HepG2 (cell line): ENCODE results near the gene ETFA. TPM values are rescaled to one million over a fixed set of nuclear protein-coding genes. Genes with fewer than 3 reads are reported as not detected.

Experiments used
- NONO ChIP-seq, 2 experiments: fragments of 450-650 bp in 1 of 2; sonication (generic) in 1 of 2; formaldehyde crosslinking in 1 of 2; IDR thresholded peaks in 1 of 2; conservative IDR thresholded peaks in 1 of 2; 2 replicates each; pipeline versions ENCODE4 v1.6.1 to v1.8.0; 2017 to 2022; ENCODE audit warnings: mild to moderate bottlenecking in 1 of 2, missing genetic modification reagents in 1 of 2, moderate library complexity in 1 of 2
- NR2F1 ChIP-seq, 2 experiments: fragments of 450-650 bp in 1 of 2; formaldehyde crosslinking in 1 of 2; IDR thresholded peaks; 2 replicates each; pipeline versions ENCODE4 v1.5.0 to v1.6.1; 2016 to 2020; ENCODE audit warnings: mild to moderate bottlenecking in 1 of 2, missing compliant biosample characterization in 1 of 2, missing genetic modification reagents in 1 of 2, moderate library complexity in 1 of 2
- SMAD9 ChIP-seq: sonication (generic); formaldehyde crosslinking; IDR thresholded peaks from 2 replicates; pipeline ENCODE4 v1.5.1; 2020; ENCODE audit warnings: mild to moderate bottlenecking, missing genetic modification reagents
- YEATS4 ChIP-seq: sonication (generic); formaldehyde crosslinking; IDR thresholded peaks from 2 replicates; pipeline ENCODE4 v1.4.0; 2020; ENCODE audit warnings: missing genetic modification reagents, borderline replicate concordance
- ZNF20 ChIP-seq: sonication (generic); formaldehyde crosslinking; IDR thresholded peaks from 2 replicates; pipeline ENCODE4 v1.4.0; 2020; ENCODE audit warnings: mild to moderate bottlenecking, moderate library complexity, missing genetic modification reagents
- ZNF253 ChIP-seq: sonication (generic); formaldehyde crosslinking; IDR thresholded peaks from 2 replicates; pipeline ENCODE4 v1.8.0; 2022; ENCODE audit warnings: mild to moderate bottlenecking, missing genetic modification reagents, borderline replicate concordance
- ZNF446 ChIP-seq: sonication (generic); formaldehyde crosslinking; IDR thresholded peaks from 2 replicates; pipeline ENCODE4 v1.5.0; 2020; ENCODE audit warnings: mild to moderate bottlenecking, missing genetic modification reagents
- ZNF879 ChIP-seq: sonication (generic); formaldehyde crosslinking; IDR thresholded peaks from 2 replicates; pipeline ENCODE4 v1.8.1; 2023; ENCODE audit warnings: missing genetic modification reagents
- ZNF891 ChIP-seq: sonication (generic); formaldehyde crosslinking; IDR thresholded peaks from 2 replicates; pipeline ENCODE4 v1.5.0; 2020; ENCODE audit warnings: mild to moderate bottlenecking, missing genetic modification reagents
- ZSCAN29 ChIP-seq: sonication (generic); formaldehyde crosslinking; conservative IDR thresholded peaks from 2 replicates; pipeline ENCODE4 v1.4.0; 2020; ENCODE audit warnings: mild to moderate bottlenecking, missing genetic modification reagents
- polyA plus RNA-seq, 8 experiments: library from polyadenylated mRNA; depleted of rRNA in 3 of 8; stranded (reverse) in 7 of 8; unstranded in 1 of 8; fragments of >200 nt; fragmentation: Illumina TruSeq in 4 of 8; extraction: Trizol in 4 of 8; gene quantifications; 2 replicates each; pipeline versions ENCODE4 v1.2.1 to v1.2.3, GENCODE V29; 2011 to 2016; ENCODE audit warnings: low read depth in 4 of 8, missing spikeins in 1 of 8, mixed read lengths in 1 of 8; ENCODE audit not compliant: insufficient read depth in 1 of 8
- total RNA-seq, 5 experiments: library from RNA; depleted of rRNA; stranded (reverse); fragments of >200 nt; fragmentation: Illumina TruSeq; extraction: Trizol; gene quantifications; 2 replicates each; pipeline ENCODE4 v1.2.3, GENCODE V29; 2016; ENCODE audit warnings: low read depth in 1 of 5
- TF ChIP-seq, protein P1 (sequence below): IDR thresholded peaks from 2 replicates; pipeline ENCODE4 v1.6.1; 2016; ENCODE audit warnings: control low read depth
- TF ChIP-seq, protein P2 (sequence below): sonication (generic); formaldehyde crosslinking; IDR thresholded peaks from 2 replicates; pipeline ENCODE4 v1.4.0; 2020; ENCODE audit warnings: missing genetic modification reagents, borderline replicate concordance
- TF ChIP-seq, protein P3 (sequence below), 2 experiments: sonication (generic) in 1 of 2; formaldehyde crosslinking in 1 of 2; IDR thresholded peaks; 2 replicates each; pipeline versions ENCODE4 v1.4.0 to v1.6.1; 2018 to 2020; ENCODE audit warnings: missing genetic modification reagents in 2 of 2, borderline replicate concordance in 1 of 2, low read depth in 1 of 2, mild to moderate bottlenecking in 1 of 2, missing biosample characterization in 1 of 2
- TF ChIP-seq, protein P4 (sequence below): sonication (generic); formaldehyde crosslinking; IDR thresholded peaks from 2 replicates; pipeline ENCODE4 v1.4.0; 2020; ENCODE audit warnings: missing genetic modification reagents
- TF ChIP-seq, protein P5 (sequence below): sonication (generic); formaldehyde crosslinking; IDR thresholded peaks from 2 replicates; pipeline ENCODE4 v1.8.0; 2022; ENCODE audit warnings: missing genetic modification reagents, mild to moderate bottlenecking, borderline replicate concordance
- TF ChIP-seq, protein P6 (sequence below): sonication (generic); formaldehyde crosslinking; IDR thresholded peaks from 2 replicates; pipeline ENCODE4 v1.8.1; 2023; ENCODE audit warnings: mild to moderate bottlenecking, inconsistent platforms, moderate library complexity, missing genetic modification reagents, borderline replicate concordance

Gene ETFA
- total and polyA plus RNA-seq, 2 of the 13 experiments (the other 11 are each of a cell fraction or from before 2014, with no cell fraction given): 291 to 396 TPM

DNA sequence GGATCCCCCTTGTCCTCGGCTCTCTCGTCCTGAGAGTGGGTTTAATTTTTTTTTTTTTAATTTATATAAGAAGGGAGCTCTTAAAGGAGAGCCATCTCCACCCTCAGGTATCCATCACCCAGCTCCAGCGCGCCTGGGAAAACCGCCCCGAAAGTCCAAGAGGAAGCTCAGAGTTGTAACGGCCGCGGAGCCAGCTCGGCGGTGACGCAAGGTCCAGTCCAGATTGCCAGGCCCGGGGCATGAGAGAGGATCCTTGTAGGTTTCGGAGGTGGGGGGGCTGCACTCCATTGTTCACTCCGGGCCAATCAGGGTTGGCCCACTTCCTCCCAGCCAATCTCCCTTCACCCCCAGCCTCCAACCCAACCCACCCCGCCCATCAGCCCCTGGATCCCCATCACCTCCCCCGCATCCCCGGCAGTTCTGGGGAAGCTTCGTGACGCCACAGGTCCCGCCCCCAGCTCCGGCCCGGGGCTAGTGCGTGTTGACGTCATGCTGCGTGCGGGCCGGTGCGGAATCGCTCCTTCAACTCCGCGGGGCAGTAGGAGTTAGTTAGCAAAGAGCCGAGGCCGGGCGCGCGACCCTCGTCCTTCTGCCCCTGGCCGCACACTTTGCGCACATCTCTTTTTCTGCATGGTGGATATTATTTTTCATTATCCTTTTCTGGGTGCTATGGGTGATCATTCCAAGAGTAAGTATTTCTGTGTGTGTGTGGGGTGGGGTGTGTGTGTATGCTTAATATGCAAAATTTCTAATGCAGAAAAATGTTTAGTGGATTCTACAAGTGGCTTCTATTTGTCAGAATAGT is 25.2 kb upstream of the ETFA start, which contains the start of gene ISL2 (continued):
- no peak for TF ChIP-seq NONO (IDR thresholded peaks at IDR 0.05)
- TF ChIP-seq NONO (CRISPR knock-in tag; conservative IDR thresholded peaks at IDR 0.05): peak; percentile 72; the same call in 1 of the 2 replicates
- no peak for TF ChIP-seq ZNF253 (CRISPR knock-in tag)
- TF ChIP-seq ZNF891 (CRISPR knock-in tag): peak; percentile 80; the same call in 1 of the 2 replicates
- TF ChIP-seq ZNF879 (CRISPR knock-in tag): 0 out of 2 replicates have a peak, but pooled peaks have one; percentile 51
- TF ChIP-seq, protein P1, sequence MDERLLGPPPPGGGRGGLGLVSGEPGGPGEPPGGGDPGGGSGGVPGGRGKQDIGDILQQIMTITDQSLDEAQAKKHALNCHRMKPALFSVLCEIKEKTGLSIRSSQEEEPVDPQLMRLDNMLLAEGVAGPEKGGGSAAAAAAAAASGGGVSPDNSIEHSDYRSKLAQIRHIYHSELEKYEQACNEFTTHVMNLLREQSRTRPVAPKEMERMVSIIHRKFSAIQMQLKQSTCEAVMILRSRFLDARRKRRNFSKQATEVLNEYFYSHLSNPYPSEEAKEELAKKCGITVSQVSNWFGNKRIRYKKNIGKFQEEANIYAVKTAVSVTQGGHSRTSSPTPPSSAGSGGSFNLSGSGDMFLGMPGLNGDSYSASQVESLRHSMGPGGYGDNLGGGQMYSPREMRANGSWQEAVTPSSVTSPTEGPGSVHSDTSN (CRISPR knock-in tag): no peak
- TF ChIP-seq, protein P2, sequence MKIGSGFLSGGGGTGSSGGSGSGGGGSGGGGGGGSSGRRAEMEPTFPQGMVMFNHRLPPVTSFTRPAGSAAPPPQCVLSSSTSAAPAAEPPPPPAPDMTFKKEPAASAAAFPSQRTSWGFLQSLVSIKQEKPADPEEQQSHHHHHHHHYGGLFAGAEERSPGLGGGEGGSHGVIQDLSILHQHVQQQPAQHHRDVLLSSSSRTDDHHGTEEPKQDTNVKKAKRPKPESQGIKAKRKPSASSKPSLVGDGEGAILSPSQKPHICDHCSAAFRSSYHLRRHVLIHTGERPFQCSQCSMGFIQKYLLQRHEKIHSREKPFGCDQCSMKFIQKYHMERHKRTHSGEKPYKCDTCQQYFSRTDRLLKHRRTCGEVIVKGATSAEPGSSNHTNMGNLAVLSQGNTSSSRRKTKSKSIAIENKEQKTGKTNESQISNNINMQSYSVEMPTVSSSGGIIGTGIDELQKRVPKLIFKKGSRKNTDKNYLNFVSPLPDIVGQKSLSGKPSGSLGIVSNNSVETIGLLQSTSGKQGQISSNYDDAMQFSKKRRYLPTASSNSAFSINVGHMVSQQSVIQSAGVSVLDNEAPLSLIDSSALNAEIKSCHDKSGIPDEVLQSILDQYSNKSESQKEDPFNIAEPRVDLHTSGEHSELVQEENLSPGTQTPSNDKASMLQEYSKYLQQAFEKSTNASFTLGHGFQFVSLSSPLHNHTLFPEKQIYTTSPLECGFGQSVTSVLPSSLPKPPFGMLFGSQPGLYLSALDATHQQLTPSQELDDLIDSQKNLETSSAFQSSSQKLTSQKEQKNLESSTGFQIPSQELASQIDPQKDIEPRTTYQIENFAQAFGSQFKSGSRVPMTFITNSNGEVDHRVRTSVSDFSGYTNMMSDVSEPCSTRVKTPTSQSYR: peak; percentile 64
- TF ChIP-seq ZNF20 (CRISPR knock-in tag): no peak
- TF ChIP-seq NR2F1 (CRISPR knock-in tag; IDR thresholded peaks at IDR 0.05): no peak
- TF ChIP-seq, protein P3, sequence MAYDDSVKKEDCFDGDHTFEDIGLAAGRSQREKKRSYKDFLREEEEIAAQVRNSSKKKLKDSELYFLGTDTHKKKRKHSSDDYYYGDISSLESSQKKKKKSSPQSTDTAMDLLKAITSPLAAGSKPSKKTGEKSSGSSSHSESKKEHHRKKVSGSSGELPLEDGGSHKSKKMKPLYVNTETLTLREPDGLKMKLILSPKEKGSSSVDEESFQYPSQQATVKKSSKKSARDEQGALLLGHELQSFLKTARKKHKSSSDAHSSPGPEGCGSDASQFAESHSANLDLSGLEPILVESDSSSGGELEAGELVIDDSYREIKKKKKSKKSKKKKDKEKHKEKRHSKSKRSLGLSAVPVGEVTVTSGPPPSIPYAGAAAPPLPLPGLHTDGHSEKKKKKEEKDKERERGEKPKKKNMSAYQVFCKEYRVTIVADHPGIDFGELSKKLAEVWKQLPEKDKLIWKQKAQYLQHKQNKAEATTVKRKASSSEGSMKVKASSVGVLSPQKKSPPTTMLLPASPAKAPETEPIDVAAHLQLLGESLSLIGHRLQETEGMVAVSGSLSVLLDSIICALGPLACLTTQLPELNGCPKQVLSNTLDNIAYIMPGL (CRISPR knock-in tag; IDR thresholded peaks at IDR 0.05; ENCODE audit: borderline replicate concordance in 1 of 2, low read depth in 1 of 2): no peak; a peak in 1 of 4 replicates
- TF ChIP-seq, protein P4, sequence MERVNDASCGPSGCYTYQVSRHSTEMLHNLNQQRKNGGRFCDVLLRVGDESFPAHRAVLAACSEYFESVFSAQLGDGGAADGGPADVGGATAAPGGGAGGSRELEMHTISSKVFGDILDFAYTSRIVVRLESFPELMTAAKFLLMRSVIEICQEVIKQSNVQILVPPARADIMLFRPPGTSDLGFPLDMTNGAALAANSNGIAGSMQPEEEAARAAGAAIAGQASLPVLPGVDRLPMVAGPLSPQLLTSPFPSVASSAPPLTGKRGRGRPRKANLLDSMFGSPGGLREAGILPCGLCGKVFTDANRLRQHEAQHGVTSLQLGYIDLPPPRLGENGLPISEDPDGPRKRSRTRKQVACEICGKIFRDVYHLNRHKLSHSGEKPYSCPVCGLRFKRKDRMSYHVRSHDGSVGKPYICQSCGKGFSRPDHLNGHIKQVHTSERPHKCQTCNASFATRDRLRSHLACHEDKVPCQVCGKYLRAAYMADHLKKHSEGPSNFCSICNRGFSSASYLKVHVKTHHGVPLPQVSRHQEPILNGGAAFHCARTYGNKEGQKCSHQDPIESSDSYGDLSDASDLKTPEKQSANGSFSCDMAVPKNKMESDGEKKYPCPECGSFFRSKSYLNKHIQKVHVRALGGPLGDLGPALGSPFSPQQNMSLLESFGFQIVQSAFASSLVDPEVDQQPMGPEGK (CRISPR knock-in tag): peak; percentile 97
- TF ChIP-seq, protein P5, sequence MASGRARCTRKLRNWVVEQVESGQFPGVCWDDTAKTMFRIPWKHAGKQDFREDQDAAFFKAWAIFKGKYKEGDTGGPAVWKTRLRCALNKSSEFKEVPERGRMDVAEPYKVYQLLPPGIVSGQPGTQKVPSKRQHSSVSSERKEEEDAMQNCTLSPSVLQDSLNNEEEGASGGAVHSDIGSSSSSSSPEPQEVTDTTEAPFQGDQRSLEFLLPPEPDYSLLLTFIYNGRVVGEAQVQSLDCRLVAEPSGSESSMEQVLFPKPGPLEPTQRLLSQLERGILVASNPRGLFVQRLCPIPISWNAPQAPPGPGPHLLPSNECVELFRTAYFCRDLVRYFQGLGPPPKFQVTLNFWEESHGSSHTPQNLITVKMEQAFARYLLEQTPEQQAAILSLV (CRISPR knock-in tag): peak; percentile 80; the same call in 1 of the 2 replicates
- TF ChIP-seq SMAD9: no peak
- no peak for TF ChIP-seq ZNF446 (CRISPR knock-in tag)
- 0 out of 2 replicates have a peak, but pooled peaks have one; percentile 36 for TF ChIP-seq ZSCAN29 (CRISPR knock-in tag)
- TF ChIP-seq, protein P6, sequence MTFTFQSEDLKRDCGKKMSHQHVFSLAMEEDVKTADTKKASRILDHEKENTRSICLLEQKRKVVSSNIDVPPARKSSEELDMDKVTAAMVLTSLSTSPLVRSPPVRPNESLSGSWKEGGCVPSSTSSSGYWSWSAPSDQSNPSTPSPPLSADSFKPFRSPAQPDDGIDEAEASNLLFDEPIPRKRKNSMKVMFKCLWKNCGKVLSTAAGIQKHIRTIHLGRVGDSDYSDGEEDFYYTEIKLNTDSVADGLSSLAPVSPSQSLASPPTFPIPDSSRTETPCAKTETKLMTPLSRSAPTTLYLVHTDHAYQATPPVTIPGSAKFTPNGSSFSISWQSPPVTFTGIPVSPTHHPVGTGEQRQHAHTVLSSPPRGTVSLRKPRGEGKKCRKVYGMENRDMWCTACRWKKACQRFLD: no peak
- TF ChIP-seq YEATS4 (CRISPR knock-in tag): peak; percentile 85
